HepG2 (cell line): ENCODE measurements around the gene SCYL1. TPM values are rescaled to one million over a fixed set of nuclear protein-coding genes. Genes with fewer than 3 reads are reported as not detected.

Source experiments
- ATF7-NPFF ChIP-seq: sonication (generic); formaldehyde crosslinking; IDR thresholded peaks from 2 replicates; pipeline ENCODE4 v1.8.1; 2023; ENCODE audit warnings: mild to moderate bottlenecking, low read depth, missing genetic modification reagents, moderate library complexity
- BCL6 ChIP-seq: IDR thresholded peaks from 2 replicates; pipeline ENCODE4 v1.6.1; 2016; ENCODE audit warnings: missing genetic modification reagents, missing compliant biosample characterization
- CBX2 ChIP-seq, 2 experiments: fragments of 200-600 bp in 1 of 2; sonication (generic); formaldehyde crosslinking in 1 of 2; IDR thresholded peaks; 2 replicates each; pipeline versions ENCODE4 v1.7.0 to v1.8.1; 2018 to 2022; ENCODE audit warnings: low read depth in 2 of 2, low read length in 1 of 2, mild to moderate bottlenecking in 1 of 2, missing genetic modification reagents in 1 of 2
- EP300 ChIP-seq, 3 experiments: sonication (generic) in 1 of 3; formaldehyde crosslinking in 1 of 3; IDR thresholded peaks; 2 replicates each; pipeline versions ENCODE4 v1.5.1 to v1.6.1; 2011 to 2020; ENCODE audit warnings: low read depth in 2 of 3, low read length in 2 of 3, borderline replicate concordance in 1 of 3, improper control_type of control experiment in 1 of 3, mild to moderate bottlenecking in 1 of 3, missing genetic modification reagents in 1 of 3, moderate library complexity in 1 of 3
- JDP2 ChIP-seq: sonication (generic); formaldehyde crosslinking; IDR thresholded peaks from 2 replicates; pipeline ENCODE4 v1.8.1; 2022; ENCODE audit warnings: missing genetic modification reagents, borderline replicate concordance
- MTA1 ChIP-seq: sonication (generic); formaldehyde crosslinking; IDR thresholded peaks from 2 replicates; pipeline ENCODE4 v1.4.0; 2020; ENCODE audit warnings: missing genetic modification reagents, mild to moderate bottlenecking, borderline replicate concordance
- MTF2 ChIP-seq: sonication (generic); formaldehyde crosslinking; IDR thresholded peaks from 2 replicates; pipeline ENCODE4 v1.5.0; 2020; ENCODE audit warnings: missing genetic modification reagents, borderline replicate concordance
- NCOR1 ChIP-seq: fragments of 200-600 bp; sonication (generic); IDR thresholded peaks from 2 replicates; pipeline ENCODE4 v1.7.0; 2017; ENCODE audit warnings: antibody characterized with exemption, low read length, borderline replicate concordance
- SKI ChIP-seq: fragments of 450-650 bp; IDR thresholded peaks from one replicate; pipeline ENCODE4 v1.6.1; 2018; ENCODE audit warnings: mild to moderate bottlenecking; ENCODE audit not compliant: partially characterized antibody
- SMAD3 ChIP-seq: sonication (generic); formaldehyde crosslinking; IDR thresholded peaks from 2 replicates; pipeline ENCODE4 v1.4.0; 2020; ENCODE audit warnings: missing genetic modification reagents
- TAF1 ChIP-seq: sonication (generic); formaldehyde crosslinking; IDR thresholded peaks from 2 replicates; pipeline ENCODE4 v1.4.0; 2020; ENCODE audit warnings: missing genetic modification reagents
- TOPORS ChIP-seq: sonication (generic); formaldehyde crosslinking; IDR thresholded peaks from 2 replicates; pipeline ENCODE4 v1.8.0; 2023; ENCODE audit warnings: mild to moderate bottlenecking, missing genetic modification reagents
- YEATS2 ChIP-seq: sonication (generic); formaldehyde crosslinking; IDR thresholded peaks from 2 replicates; pipeline ENCODE4 v1.4.0; 2020; ENCODE audit warnings: missing genetic modification reagents, borderline replicate concordance
- YEATS4 ChIP-seq: sonication (generic); formaldehyde crosslinking; IDR thresholded peaks from 2 replicates; pipeline ENCODE4 v1.4.0; 2020; ENCODE audit warnings: missing genetic modification reagents, borderline replicate concordance
- ZFX ChIP-seq: sonication (generic); formaldehyde crosslinking; IDR thresholded peaks from 2 replicates; pipeline ENCODE4 v1.4.0; 2020; ENCODE audit warnings: mild to moderate bottlenecking, low read depth, missing genetic modification reagents, moderate library complexity
- ZNF121 ChIP-seq: sonication (generic); formaldehyde crosslinking; IDR thresholded peaks from 2 replicates; pipeline ENCODE4 v1.5.0; 2020; ENCODE audit warnings: mild to moderate bottlenecking, missing genetic modification reagents
- ZNF317 ChIP-seq: sonication (generic); formaldehyde crosslinking; IDR thresholded peaks from 2 replicates; pipeline ENCODE4 v1.5.0; 2020; ENCODE audit warnings: mild to moderate bottlenecking, missing genetic modification reagents
- ZNF350 ChIP-seq: sonication (generic); formaldehyde crosslinking; IDR thresholded peaks from 2 replicates; pipeline ENCODE4 v1.4.0; 2020; ENCODE audit warnings: mild to moderate bottlenecking, low read depth, missing genetic modification reagents, borderline replicate concordance
- ZNF431 ChIP-seq: sonication (generic); formaldehyde crosslinking; IDR thresholded peaks from 2 replicates; pipeline ENCODE4 v1.9.0; 2022; ENCODE audit warnings: missing genetic modification reagents, low read depth, mild to moderate bottlenecking, borderline replicate concordance
- ZNF446 ChIP-seq: sonication (generic); formaldehyde crosslinking; IDR thresholded peaks from 2 replicates; pipeline ENCODE4 v1.5.0; 2020; ENCODE audit warnings: mild to moderate bottlenecking, missing genetic modification reagents
- ZNF564 ChIP-seq: sonication (generic); formaldehyde crosslinking; IDR thresholded peaks from 2 replicates; pipeline ENCODE4 v1.8.1; 2023; ENCODE audit warnings: mild to moderate bottlenecking, missing genetic modification reagents
- ZNF777 ChIP-seq: sonication (generic); formaldehyde crosslinking; IDR thresholded peaks from 2 replicates; pipeline ENCODE4 v1.4.0; 2020; ENCODE audit warnings: missing genetic modification reagents
- polyA plus RNA-seq, 8 experiments: library from polyadenylated mRNA; depleted of rRNA in 3 of 8; stranded (reverse) in 7 of 8; unstranded in 1 of 8; fragments of >200 nt; fragmentation: Illumina TruSeq in 4 of 8; extraction: Trizol in 4 of 8; gene quantifications; 2 replicates each; pipeline versions ENCODE4 v1.2.1 to v1.2.3, GENCODE V29; 2011 to 2016; ENCODE audit warnings: low read depth in 4 of 8, missing spikeins in 1 of 8, mixed read lengths in 1 of 8; ENCODE audit not compliant: insufficient read depth in 1 of 8
- total RNA-seq, 5 experiments: library from RNA; depleted of rRNA; stranded (reverse); fragments of >200 nt; fragmentation: Illumina TruSeq; extraction: Trizol; gene quantifications; 2 replicates each; pipeline ENCODE4 v1.2.3, GENCODE V29; 2016; ENCODE audit warnings: low read depth in 1 of 5
- TF ChIP-seq, protein P1 (sequence below): sonication (generic); formaldehyde crosslinking; IDR thresholded peaks from 2 replicates; pipeline ENCODE4 v1.4.0; 2020; ENCODE audit warnings: low read depth, mild to moderate bottlenecking, missing genetic modification reagents
- TF ChIP-seq, protein P2 (sequence below): sonication (generic); formaldehyde crosslinking; IDR thresholded peaks from 2 replicates; pipeline ENCODE4 v1.8.0; 2022; ENCODE audit warnings: mild to moderate bottlenecking, missing genetic modification reagents
- TF ChIP-seq, protein P3 (sequence below): sonication (generic); formaldehyde crosslinking; IDR thresholded peaks from 2 replicates; pipeline ENCODE4 v1.5.0; 2020; ENCODE audit warnings: missing genetic modification reagents, mild to moderate bottlenecking, borderline replicate concordance

The SCYL1 gene
- total and polyA plus RNA-seq, 2 of the 13 experiments (the other 11 are each of a cell fraction or from before 2014, with no cell fraction given), result 65.9 to 103 TPM

DNA sequence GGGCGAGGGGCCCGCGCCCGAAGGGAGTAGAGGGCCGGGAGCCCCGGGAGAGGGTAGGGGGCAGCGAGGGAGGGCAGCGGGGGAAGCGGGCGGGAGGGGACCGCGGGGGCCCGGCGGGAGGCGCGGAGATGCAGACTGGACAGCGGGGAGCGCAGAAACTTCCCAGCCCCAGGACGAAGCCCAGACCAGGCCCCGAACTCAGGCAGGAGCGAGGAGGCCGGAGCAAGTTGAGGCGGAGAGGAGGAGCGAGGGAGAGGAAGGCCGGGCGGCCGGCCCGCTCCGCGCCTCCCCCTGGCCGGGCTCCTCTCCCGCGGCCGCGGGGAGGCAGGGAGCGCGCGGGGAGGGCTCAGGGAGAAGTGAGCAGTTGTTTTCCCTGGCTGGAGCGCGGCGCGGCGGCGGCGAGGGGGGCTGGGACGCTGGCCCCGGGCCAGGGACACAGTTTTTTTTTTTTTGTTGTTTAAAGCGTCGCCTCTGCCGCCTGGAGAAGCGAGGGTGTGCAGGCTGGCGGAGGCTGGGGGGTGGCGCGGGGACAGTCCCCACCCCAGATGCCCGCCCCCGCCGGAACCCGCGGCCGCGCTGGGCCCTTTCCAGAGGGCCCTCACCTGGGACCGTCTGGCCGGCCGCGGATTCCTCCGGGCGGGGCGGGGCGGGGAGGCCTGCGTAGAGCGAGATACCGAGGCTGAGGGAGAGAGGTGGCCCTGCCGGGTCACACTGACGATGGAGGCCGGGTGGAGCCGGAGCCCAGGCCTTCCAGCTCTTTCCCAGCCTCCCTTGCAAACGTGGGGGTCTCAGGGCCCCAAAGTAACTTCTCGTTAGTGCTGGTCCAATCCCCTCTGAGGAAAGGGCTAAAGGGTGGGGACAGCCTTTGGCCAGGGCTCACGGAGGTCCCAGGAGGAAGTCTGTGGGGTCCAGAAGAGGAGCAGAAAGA is 33.4 kb downstream of the SCYL1 start, which contains the start of gene LTBP3 (continued):
- TF ChIP-seq YEATS2 (CRISPR knock-in tag) (no peak), SMAD3 (CRISPR knock-in tag) (no peak), ZNF777 (CRISPR knock-in tag) (peak; percentile 64), ZNF431 (CRISPR knock-in tag) (no peak), TOPORS (CRISPR knock-in tag) (no peak), TAF1 (peak; percentile 26), ZNF564 (CRISPR knock-in tag) (no peak), BCL6 (CRISPR knock-in tag) (peak; percentile 16; the same call in 1 of the 2 replicates), ZNF446 (CRISPR knock-in tag) (no peak), ZFX (CRISPR knock-in tag) (peak; percentile 85), ZNF317 (no peak), EP300 (IDR thresholded peaks at IDR 0.05; ENCODE audit: low read depth in 2 of 2, low read length in 2 of 2) (no peak), EP300 (CRISPR knock-in tag; IDR thresholded peaks at IDR 0.05; ENCODE audit: borderline replicate concordance) (no peak), ZNF121 (CRISPR knock-in tag) (peak; percentile 82), MTA1 (CRISPR knock-in tag) (no peak), ATF7-NPFF (CRISPR knock-in tag) (0 out of 2 replicates have a peak, but pooled peaks have one; percentile 40), MTF2 (0 out of 2 replicates have a peak, but pooled peaks have one; percentile 9), CBX2 (IDR thresholded peaks at IDR 0.05; ENCODE audit: low read depth, low read length) (no peak), CBX2 (CRISPR knock-in tag; IDR thresholded peaks at IDR 0.05; ENCODE audit: low read depth) (no peak), JDP2 (no peak), SKI (peak; percentile 43), YEATS4 (peak; percentile 34; the same call in 1 of the 2 replicates), NCOR1 (no peak), ZNF350 (CRISPR knock-in tag) (0 out of 2 replicates have a peak, but pooled peaks have one; percentile 12)
- TF ChIP-seq, protein P1, sequence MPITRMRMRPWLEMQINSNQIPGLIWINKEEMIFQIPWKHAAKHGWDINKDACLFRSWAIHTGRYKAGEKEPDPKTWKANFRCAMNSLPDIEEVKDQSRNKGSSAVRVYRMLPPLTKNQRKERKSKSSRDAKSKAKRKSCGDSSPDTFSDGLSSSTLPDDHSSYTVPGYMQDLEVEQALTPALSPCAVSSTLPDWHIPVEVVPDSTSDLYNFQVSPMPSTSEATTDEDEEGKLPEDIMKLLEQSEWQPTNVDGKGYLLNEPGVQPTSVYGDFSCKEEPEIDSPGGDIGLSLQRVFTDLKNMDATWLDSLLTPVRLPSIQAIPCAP, result no peak
- TF ChIP-seq, protein P2, sequence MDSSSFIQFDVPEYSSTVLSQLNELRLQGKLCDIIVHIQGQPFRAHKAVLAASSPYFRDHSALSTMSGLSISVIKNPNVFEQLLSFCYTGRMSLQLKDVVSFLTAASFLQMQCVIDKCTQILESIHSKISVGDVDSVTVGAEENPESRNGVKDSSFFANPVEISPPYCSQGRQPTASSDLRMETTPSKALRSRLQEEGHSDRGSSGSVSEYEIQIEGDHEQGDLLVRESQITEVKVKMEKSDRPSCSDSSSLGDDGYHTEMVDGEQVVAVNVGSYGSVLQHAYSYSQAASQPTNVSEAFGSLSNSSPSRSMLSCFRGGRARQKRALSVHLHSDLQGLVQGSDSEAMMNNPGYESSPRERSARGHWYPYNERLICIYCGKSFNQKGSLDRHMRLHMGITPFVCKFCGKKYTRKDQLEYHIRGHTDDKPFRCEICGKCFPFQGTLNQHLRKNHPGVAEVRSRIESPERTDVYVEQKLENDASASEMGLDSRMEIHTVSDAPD (CRISPR knock-in tag), result no peak
- TF ChIP-seq, protein P3, sequence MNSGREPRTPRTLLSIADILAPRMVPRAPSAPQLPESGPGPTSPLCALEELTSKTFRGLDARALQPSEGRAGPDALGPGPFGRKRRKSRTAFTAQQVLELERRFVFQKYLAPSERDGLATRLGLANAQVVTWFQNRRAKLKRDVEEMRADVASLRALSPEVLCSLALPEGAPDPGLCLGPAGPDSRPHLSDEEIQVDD, result no peak
